Neural progenitor cell (in vitro differentiated cells): ENCODE data around the gene CA5A. TPM values are rescaled to one million over a fixed set of nuclear protein-coding genes. Genes with fewer than 3 reads are reported as not detected.

Experiments
- DNase-seq: peaks from one replicate; pipeline ENCODE4 v3.0.0-alpha.2; 2016; ENCODE audit warnings: low spot score
- H2AFZ ChIP-seq: fragments of 200-600 bp; sonication (generic); replicated peaks from 2 replicates; pipeline ENCODE4 v1.6.1; 2016; ENCODE audit warnings: antibody characterized with exemption
- H3F3A ChIP-seq: fragments of 200-600 bp; sonication (generic); 2 replicates; pipeline ENCODE4 v1.6.1; 2016; ENCODE audit warnings: antibody characterized with exemption, low read depth
- H3K27ac ChIP-seq: fragments of 200-600 bp; sonication (generic); 2 replicates; pipeline ENCODE4 v1.5.1; 2016; ENCODE audit warnings: mild to moderate bottlenecking
- H3K27me3 ChIP-seq: fragments of 200-600 bp; sonication (generic); 2 replicates; pipeline ENCODE4 v1.6.1; 2016; ENCODE audit warnings: mild to moderate bottlenecking, moderate library complexity
- H3K36me3 ChIP-seq: fragments of 200-600 bp; sonication (generic); 2 replicates; pipeline ENCODE4 v1.5.1; 2016
- H3K4me1 ChIP-seq: fragments of 200-600 bp; sonication (generic); 2 replicates; pipeline ENCODE4 v1.6.1; 2016; ENCODE audit warnings: mixed run types
- H3K4me2 ChIP-seq: fragments of 200-600 bp; sonication (generic); 2 replicates; pipeline ENCODE4 v1.6.1; 2016
- H3K4me3 ChIP-seq: fragments of 200-600 bp; sonication (generic); 2 replicates; pipeline ENCODE4 v1.5.1; 2016
- H3K79me2 ChIP-seq: fragments of 200-600 bp; sonication (generic); 2 replicates; pipeline ENCODE4 v1.6.1; 2016; ENCODE audit warnings: low read depth
- H3K9ac ChIP-seq: fragments of 200-600 bp; sonication (generic); 2 replicates; pipeline ENCODE4 v1.6.1; 2016
- H3K9me3 ChIP-seq: fragments of 200-600 bp; sonication (generic); 2 replicates; pipeline ENCODE4 v1.5.1; 2016; ENCODE audit warnings: low read depth
- H4K20me1 ChIP-seq: fragments of 200-600 bp; sonication (generic); 2 replicates; pipeline ENCODE4 v1.6.1; 2016; ENCODE audit warnings: low read depth
- H3K27ac Mint-ChIP-seq: 3 replicates; pipeline ENCODE4 v1.8.0; 2021; ENCODE audit warnings: mixed read lengths
- H3K27me3 Mint-ChIP-seq: 2 replicates; pipeline ENCODE4 v1.8.0; 2022; ENCODE audit warnings: low read depth, mild to moderate bottlenecking, inconsistent platforms, moderate library complexity, mixed read lengths; ENCODE audit not compliant: insufficient read depth
- H3K36me3 Mint-ChIP-seq: 3 replicates; pipeline ENCODE4 v1.8.0; 2021; ENCODE audit warnings: mixed read lengths
- H3K4me1 Mint-ChIP-seq: 3 replicates; pipeline ENCODE4 v1.8.0; 2021; ENCODE audit warnings: mixed read lengths
- H3K4me3 Mint-ChIP-seq: 3 replicates; pipeline ENCODE4 v1.8.0; 2021; ENCODE audit warnings: mild to moderate bottlenecking, moderate library complexity, mixed read lengths
- H3K9me3 Mint-ChIP-seq: 3 replicates; pipeline ENCODE4 v1.8.0; 2020; ENCODE audit warnings: mixed read lengths
- CTCF ChIP-seq: fragments of 200-600 bp; sonication (generic); IDR thresholded peaks from 2 replicates; pipeline ENCODE4 v1.5.1; 2017; ENCODE audit warnings: antibody characterized with exemption, mild to moderate bottlenecking
- EZH2 ChIP-seq: fragments of 200-600 bp; sonication (generic); IDR thresholded peaks from 2 replicates; pipeline ENCODE4 v1.6.1; 2017; ENCODE audit warnings: antibody characterized with exemption, mild to moderate bottlenecking, moderate library complexity
- EZH2phosphoT487 ChIP-seq: fragments of 200-600 bp; sonication (generic); IDR thresholded peaks from 2 replicates; pipeline ENCODE4 v1.6.1; 2017; ENCODE audit warnings: antibody characterized with exemption
- total RNA-seq: library from RNA; depleted of rRNA; stranded (reverse); fragments of >200 nt; gene quantifications from 2 replicates; pipeline ENCODE4 v1.2.3, GENCODE V29; 2015; ENCODE audit warnings: low replicate concordance

The CA5A gene
- total RNA-seq, 1 donor from 2014 or later, result not detected

DNA sequence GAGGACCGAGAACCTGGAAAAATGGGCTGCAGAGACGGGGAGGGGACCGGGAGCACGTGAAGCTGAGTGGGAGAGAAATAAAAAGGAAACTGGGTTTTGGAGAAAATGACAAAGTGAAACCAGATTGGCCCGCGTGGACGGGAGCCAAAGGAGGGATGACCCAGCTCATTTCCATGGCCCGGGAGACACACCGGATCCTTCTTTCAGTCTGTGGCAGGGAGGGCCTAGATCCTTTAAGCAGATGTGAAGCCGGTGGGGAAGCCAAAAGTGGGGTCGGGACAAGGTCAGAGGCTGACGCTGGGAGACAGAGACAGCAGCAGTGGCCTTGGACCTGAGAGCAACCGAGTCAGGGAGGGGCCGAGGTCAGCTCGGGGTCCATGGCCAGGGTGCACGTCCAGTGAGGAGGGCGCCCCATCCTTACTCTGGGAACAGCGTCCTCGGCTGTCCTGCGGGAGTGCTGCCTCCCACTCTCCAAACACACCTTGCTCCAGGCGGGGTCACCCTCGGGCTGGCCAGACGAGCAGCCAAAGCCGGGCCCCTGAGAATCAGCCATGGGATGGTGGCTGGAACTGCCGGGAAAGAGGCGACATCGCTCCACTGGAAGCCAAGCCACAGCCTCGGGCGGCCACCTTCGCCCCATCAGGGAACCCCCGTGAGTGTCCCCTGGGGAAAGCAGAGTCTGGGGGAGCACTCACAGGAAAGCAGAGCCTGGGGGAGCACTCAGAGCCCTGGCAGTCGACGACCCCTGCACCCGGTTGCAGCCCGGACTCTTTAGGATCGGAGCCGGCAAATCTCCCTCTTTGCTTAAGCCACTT, 17.3 kb downstream of the CA5A start:
- Histone ChIP-seq H4K20me1 (no peaks in the 10 kb centered on the region), H2AFZ (no peak overlapping the region), H3K9ac (no peak overlapping the region), H3F3A (no peaks in the 10 kb centered on the region), H3K36me3 (no peaks in the 10 kb centered on the region), H3K79me2 (no peaks in the 10 kb centered on the region), H3K4me1 (peaks cover 2% of the 10 kb centered on the region), H3K4me2 (no peak overlapping the region), H3K4me3 (no peak overlapping the region), H3K9me3 (no peaks in the 10 kb centered on the region), H3K27ac (no peak overlapping the region), H3K27me3 (no peaks in the 10 kb centered on the region)
- peaks cover 9% of the 10 kb centered on the region for H3K27me3 Mint-ChIP-seq
- peaks cover 2% of the 10 kb centered on the region for H3K9me3 Mint-ChIP-seq
- DNase-seq, result no peak
- peaks cover 1% of the 10 kb centered on the region for H3K4me1 Mint-ChIP-seq
- no peak overlapping the region for H3K27ac Mint-ChIP-seq
- no peak overlapping the region for H3K4me3 Mint-ChIP-seq
- TF ChIP-seq EZH2phosphoT487 (no peak), CTCF (no peak), EZH2 (no peak)
- no peaks in the 10 kb centered on the region for H3K36me3 Mint-ChIP-seq

- Histone ChIP-seq H3K9me3 (no peaks in the 10 kb centered on the region), H2AFZ (no peak overlapping the region), H4K20me1 (no peaks in the 10 kb centered on the region), H3K36me3 (no peaks in the 10 kb centered on the region), H3K4me2 (no peak overlapping the region), H3K27me3 (no peaks in the 10 kb centered on the region), H3K9ac (no peak overlapping the region), H3K27ac (no peak overlapping the region), H3K4me3 (no peak overlapping the region), H3K4me1 (no peaks in the 10 kb centered on the region), H3K79me2 (no peaks in the 10 kb centered on the region), H3F3A (no peaks in the 10 kb centered on the region)
- TF ChIP-seq EZH2, result no peak
- TF ChIP-seq CTCF, result no peak
- TF ChIP-seq EZH2phosphoT487, result no peak
- Mint-ChIP-seq H3K9me3 (peaks cover 2% of the 10 kb centered on the region), H3K27ac (no peak overlapping the region), H3K4me1 (no peaks in the 10 kb centered on the region), H3K4me3 (no peak overlapping the region), H3K36me3 (no peaks in the 10 kb centered on the region), H3K27me3 (peaks cover 11% of the 10 kb centered on the region)
- no peak for DNase-seq
Observed at GRCh38 chr16:87918338-87918737, 18.0 kb downstream of the CA5A start.

- no peak for DNase-seq
- Histone ChIP-seq H3K4me1 (no peaks in the 10 kb centered on the region), H3K36me3 (no peaks in the 10 kb centered on the region), H3K27me3 (no peaks in the 10 kb centered on the region), H3K9me3 (no peaks in the 10 kb centered on the region), H3K4me3 (no peak overlapping the region), H3K9ac (no peak overlapping the region), H2AFZ (no peak overlapping the region), H4K20me1 (no peaks in the 10 kb centered on the region), H3K27ac (no peak overlapping the region), H3K4me2 (no peak overlapping the region), H3F3A (no peaks in the 10 kb centered on the region), H3K79me2 (no peaks in the 10 kb centered on the region)
- H3K27me3 Mint-ChIP-seq, result peaks cover 11% of the 10 kb centered on the region
- peak overlapping the region; percentile 3 for H3K27ac Mint-ChIP-seq
- peaks cover 2% of the 10 kb centered on the region for H3K9me3 Mint-ChIP-seq
- no peaks in the 10 kb centered on the region for H3K36me3 Mint-ChIP-seq
- no peak for TF ChIP-seq CTCF
- TF ChIP-seq EZH2, result no peak
- TF ChIP-seq EZH2phosphoT487, result no peak
- H3K4me3 Mint-ChIP-seq, result no peak overlapping the region
- H3K4me1 Mint-ChIP-seq, result no peaks in the 10 kb centered on the region
Observed at GRCh38 chr16:87917503-87917902, 18.8 kb downstream of the CA5A start.
